Inflammatory macrophage (primary cell): ENCODE data around the gene SELE.

Experiments used
- DNase-seq, 2 donors: peaks; one replicate each; pipeline ENCODE4 v3.0.0-alpha.2; 2020 to 2022

SELE gene

DNA sequence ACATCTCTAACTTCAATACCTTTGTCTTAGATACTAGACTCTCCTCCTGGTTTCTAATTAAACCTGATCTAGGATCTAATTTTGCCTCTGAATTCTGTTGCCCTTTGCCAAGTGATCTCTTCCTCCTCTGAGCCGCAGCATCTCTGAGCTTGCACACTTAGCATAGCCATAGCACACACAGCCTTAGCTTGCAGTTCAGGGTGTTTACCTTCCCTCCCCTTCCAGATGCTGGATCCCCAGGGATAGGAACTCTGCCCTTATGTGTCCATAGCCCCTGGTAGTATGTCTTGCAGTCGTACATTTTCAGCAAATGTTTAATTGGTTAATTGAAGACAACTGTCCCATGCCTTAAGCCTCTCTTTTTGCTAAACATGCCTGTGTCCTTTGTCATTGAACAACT lies 52.7 kb downstream of the SELE start:
- DNase-seq = no peak

DNA sequence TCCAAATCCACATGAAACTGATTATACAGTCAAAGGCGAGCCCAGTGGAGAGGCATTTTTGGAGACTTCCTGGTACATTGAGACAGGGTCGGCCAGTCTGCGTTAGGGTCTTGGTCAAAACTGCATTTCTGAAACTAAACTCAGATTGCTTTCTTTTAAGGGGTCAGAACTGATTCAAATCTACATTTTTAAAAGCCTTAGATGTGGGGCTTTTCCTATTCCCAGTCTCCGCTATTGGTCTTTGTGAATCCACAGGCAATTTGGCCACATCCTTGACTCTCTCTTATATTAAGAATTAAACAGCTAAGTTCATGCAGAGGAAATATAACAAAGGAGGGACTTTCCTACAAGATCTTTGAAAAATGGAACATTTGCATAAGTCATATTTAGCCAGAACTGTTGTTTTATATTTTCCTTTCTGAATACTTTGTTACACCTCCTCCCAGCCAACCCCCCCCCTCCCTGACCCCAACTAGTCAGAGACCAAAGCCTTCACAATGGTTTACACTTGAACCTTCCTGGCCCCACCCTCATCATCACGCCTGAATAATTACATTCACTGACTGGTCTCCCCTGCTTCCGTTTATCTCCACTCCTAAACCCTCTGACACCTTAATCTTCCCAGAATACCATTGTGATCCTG lies 53.4 kb downstream of the SELE start:
- DNase-seq = no peak

DNA sequence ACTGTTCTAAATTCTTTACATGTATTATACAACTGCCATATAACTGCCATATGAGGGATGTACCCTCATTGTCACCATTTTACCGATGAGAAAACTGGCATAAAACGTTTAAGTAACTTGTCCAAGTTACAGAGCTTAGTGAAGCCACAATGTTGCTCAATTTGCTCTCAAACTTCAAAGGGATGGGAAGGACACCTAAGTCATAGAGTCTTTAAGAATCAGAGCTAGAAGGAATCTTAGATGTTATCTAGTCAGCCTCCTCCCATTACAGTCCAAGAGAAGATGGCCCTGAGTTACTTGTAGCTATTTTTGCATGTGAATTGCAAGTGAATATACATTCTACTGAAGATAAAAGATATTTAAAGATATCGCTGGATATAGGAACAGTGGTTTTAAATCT lies 54.2 kb downstream of the SELE start:
- DNase-seq = no peak

DNA sequence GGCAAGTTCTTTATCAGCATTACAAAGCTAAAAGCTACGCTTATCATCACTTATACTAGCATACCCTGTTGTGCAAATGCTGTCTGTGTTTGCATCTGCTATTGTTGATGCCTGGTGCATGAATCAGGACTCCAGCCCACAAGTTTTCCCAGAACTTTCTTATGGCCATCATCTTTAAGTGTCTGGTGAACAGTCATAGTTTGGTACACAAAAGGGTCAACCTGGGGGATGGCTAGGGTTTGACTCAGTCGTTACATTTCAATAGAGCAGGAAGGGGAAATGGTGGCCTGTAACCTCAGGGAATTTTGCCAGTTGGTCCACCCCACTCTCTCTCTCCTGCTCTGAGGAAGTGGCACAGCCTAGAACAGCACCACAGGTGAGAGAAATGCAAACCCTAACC lies 57.9 kb downstream of the SELE start:
- DNase-seq = no peak
